Memory B cell (primary cell): ENCODE results near the gene RGMA.
A peak's percentile ranks its signal among the peaks of the same experiment; 100 is the strongest.

Source experiments
- ATAC-seq: fragments of 150-1000 bp; cut with Tn5 transposase; 2 replicates; pipeline ENCODE4 v1.10.0; 2021; ENCODE audit warnings: low read depth, mild to moderate bottlenecking, moderate library complexity
- DNase-seq, 2 donors: peaks; one replicate each; pipeline ENCODE4 v3.0.0; 2022; ENCODE audit warnings: low spot score in 2 of 2
- H3K27ac Mint-ChIP-seq: one replicate; pipeline ENCODE4 v1.8.0; 2022; ENCODE audit warnings: mild to moderate bottlenecking, moderate library complexity, mixed read lengths
- H3K27me3 Mint-ChIP-seq: one replicate; pipeline ENCODE4 v1.8.0; 2022; ENCODE audit warnings: mixed read lengths
- H3K36me3 Mint-ChIP-seq: one replicate; pipeline ENCODE4 v1.8.0; 2022; ENCODE audit warnings: mild to moderate bottlenecking, mixed read lengths
- H3K4me1 Mint-ChIP-seq: one replicate; pipeline ENCODE4 v1.8.0; 2022; ENCODE audit warnings: mixed read lengths
- H3K4me3 Mint-ChIP-seq: one replicate; pipeline ENCODE4 v1.8.0; 2022; ENCODE audit warnings: mild to moderate bottlenecking, moderate library complexity, mixed read lengths
- H3K9me3 Mint-ChIP-seq: one replicate; pipeline ENCODE4 v1.8.0; 2022; ENCODE audit warnings: mixed read lengths

Gene RGMA

DNA sequence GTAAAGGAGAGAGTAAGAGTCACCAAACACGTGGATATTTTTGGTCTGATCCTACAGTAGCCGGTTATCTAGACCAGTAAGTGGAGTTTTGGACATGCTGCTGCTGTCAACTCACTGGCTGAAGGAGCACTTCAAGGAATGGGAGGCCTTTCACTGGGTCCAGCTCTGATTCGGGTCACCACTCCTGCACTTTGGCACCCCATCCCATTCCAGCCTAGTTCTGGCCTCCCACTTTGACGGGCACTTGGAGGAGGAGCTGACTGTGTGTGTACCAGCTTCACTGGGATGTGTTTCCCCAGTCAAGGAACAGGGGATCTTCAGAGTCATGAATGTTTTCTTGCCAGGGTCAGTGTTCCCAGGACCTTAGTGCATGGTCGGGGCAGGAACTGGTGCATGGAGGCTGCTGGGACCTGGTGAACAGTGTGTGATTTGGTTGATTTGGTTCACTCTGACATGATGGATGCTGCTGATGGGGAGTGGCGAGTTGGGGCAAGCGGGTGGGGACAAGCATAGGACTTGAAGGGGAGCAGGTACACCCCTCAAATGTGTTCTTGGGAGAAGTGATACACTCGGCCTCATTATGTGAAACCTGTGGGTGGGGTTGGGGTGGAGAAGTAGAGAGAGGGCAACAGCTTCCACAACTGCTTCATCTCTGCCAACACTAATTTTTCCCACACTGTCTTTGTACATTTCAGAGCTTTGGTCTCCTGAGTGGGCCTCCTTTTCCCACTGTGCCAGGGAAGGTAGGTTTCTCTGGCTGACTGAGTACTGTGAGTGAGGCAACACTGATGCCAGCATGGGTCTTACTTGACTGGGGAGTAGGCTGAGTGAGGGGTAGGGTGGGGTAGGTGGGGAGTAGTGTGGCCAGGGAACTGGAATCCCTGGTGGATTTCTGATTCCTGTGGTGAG is 64.0 kb downstream of the RGMA start:
- Mint-ChIP-seq H3K36me3 (peaks cover 42% of the 10 kb centered on the region), H3K4me3 (no peak overlapping the region), H3K27me3 (no peaks in the 10 kb centered on the region), H3K27ac (peak overlapping the region; percentile 80), H3K4me1 (peaks cover 17% of the 10 kb centered on the region), H3K9me3 (no peaks in the 10 kb centered on the region)
- DNase-seq (no peak), ATAC-seq (no peak)

DNA sequence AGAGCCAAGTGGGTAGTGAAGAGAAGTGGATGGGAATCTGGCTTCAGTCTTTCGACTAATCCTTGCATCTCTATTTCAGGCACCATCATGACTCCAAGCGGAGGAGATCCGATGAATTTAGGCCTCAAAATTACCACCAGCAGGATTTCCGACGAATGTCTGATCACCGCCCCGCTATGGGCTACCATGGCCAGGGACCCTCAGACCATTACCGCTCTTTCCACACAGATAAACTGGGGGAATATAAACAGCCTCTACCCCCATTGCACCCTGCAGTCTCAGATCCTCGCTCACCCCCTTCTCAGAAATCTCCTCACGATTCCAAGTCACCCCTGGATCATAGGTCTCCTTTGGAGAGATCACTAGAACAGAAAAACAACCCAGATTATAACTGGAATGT is 64.7 kb downstream of the RGMA start:
- DNase-seq (no peak), ATAC-seq (no peak)
- Mint-ChIP-seq H3K27ac (peak overlapping the region; percentile 80), H3K4me1 (peaks cover 16% of the 10 kb centered on the region), H3K36me3 (peaks cover 45% of the 10 kb centered on the region), H3K4me3 (no peak overlapping the region), H3K9me3 (no peaks in the 10 kb centered on the region), H3K27me3 (no peaks in the 10 kb centered on the region)

GRCh38 chr15:93020976-93021772 is 67.8 kb downstream of the RGMA start:
- ATAC-seq (no peak), DNase-seq (no peak)
- H3K27me3 Mint-ChIP-seq: no peaks in the 10 kb centered on the region
- H3K36me3 Mint-ChIP-seq: peaks cover 58% of the 10 kb centered on the region
- peaks cover 15% of the 10 kb centered on the region for H3K4me1 Mint-ChIP-seq
- H3K27ac Mint-ChIP-seq: peak overlapping the region; percentile 2
- no peak overlapping the region for H3K4me3 Mint-ChIP-seq
- H3K9me3 Mint-ChIP-seq: no peaks in the 10 kb centered on the region

DNA sequence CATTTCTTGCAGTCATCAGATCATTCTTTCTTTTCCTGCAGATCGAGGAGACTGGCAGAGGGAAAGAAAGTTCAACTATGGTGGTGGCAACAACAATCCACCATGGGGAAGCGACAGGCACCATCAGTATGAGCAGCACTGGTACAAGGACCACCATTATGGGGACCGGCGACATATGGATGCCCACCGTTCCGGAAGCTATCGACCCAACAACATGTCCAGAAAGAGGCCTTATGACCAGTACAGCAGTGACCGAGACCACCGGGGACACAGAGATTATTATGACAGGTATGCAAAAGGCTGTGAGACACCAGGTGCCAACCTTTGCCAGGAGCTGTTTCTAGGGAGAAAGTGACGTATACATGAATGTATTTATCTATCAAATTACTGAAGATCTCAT is 69.0 kb downstream of the RGMA start:
- ATAC-seq: no peak
- Mint-ChIP-seq H3K4me1 (peaks cover 8% of the 10 kb centered on the region), H3K4me3 (no peak overlapping the region), H3K27ac (no peak overlapping the region), H3K36me3 (peaks cover 68% of the 10 kb centered on the region), H3K27me3 (no peaks in the 10 kb centered on the region), H3K9me3 (no peaks in the 10 kb centered on the region)
- DNase-seq: no peak

DNA sequence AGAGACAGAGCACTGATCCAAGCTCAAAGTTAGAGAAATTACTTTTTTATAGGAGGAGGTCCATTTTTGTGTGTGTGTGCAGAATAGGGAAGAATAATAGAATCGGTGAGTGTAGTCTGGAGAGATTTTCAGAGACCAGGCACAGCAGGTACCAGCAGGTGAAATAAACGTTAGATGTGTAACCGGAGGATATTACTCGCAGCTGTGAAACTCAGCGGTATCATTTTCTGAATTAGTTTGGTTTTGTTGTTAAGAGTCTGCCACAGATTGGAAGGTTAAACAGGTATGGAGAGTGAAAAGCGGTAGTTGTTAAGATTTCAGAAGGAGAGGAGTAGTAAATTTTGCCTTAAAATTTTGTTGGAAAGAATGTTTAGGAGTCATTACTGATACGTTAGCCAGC is 69.9 kb downstream of the RGMA start:
- Mint-ChIP-seq H3K4me3 (no peak overlapping the region), H3K4me1 (peaks cover 4% of the 10 kb centered on the region), H3K9me3 (no peaks in the 10 kb centered on the region), H3K27me3 (no peaks in the 10 kb centered on the region), H3K36me3 (peaks cover 66% of the 10 kb centered on the region), H3K27ac (peak overlapping the region; percentile 39)
- DNase-seq: no peak
- no peak for ATAC-seq

- peaks cover 66% of the 10 kb centered on the region for H3K36me3 Mint-ChIP-seq
Observed at GRCh38 chr15:93018574-93018973, 70.4 kb downstream of the RGMA start.

DNA sequence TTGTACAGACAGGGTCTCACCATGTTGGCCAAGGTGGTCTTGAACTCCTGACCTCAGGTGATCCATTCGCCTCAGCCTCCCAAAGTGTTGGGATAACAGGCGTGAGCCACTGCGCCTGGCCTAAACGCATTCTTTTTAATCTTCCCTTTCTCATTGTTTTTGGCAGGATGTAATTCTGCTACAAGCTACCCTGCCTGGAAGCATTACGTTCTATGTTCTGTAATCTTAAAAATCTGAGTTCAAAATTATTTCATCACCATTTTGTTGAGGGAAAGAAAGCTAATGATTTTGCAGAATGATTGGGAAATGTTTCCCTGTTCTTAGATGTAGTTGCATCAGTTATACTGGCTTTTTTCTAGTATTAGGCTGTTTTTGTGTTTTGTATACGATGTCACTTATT is 71.5 kb downstream of the RGMA start:
- Mint-ChIP-seq H3K36me3 (peaks cover 66% of the 10 kb centered on the region), H3K27ac (no peak overlapping the region), H3K4me1 (no peaks in the 10 kb centered on the region), H3K27me3 (no peaks in the 10 kb centered on the region), H3K4me3 (no peak overlapping the region), H3K9me3 (no peaks in the 10 kb centered on the region)
- DNase-seq (no peak), ATAC-seq (no peak)

More at GRCh38 chr15:93018574-93018973, 70.4 kb downstream of the RGMA start:
- Mint-ChIP-seq H3K27me3 (no peaks in the 10 kb centered on the region), H3K9me3 (no peaks in the 10 kb centered on the region), H3K4me1 (peaks cover 4% of the 10 kb centered on the region), H3K4me3 (no peak overlapping the region), H3K27ac (peak overlapping the region; percentile 39)
- no peak for DNase-seq
- no peak for ATAC-seq

- no peaks in the 10 kb centered on the region for H3K27me3 Mint-ChIP-seq
- DNase-seq (no peak), ATAC-seq (no peak)
- no peaks in the 10 kb centered on the region for H3K9me3 Mint-ChIP-seq
- peaks cover 50% of the 10 kb centered on the region for H3K36me3 Mint-ChIP-seq
- H3K27ac Mint-ChIP-seq: peak overlapping the region; percentile 47
- H3K4me1 Mint-ChIP-seq: peaks cover 2% of the 10 kb centered on the region
- H3K4me3 Mint-ChIP-seq: no peak overlapping the region
Observed at GRCh38 chr15:93012786-93013185, 76.2 kb downstream of the RGMA start.

DNA sequence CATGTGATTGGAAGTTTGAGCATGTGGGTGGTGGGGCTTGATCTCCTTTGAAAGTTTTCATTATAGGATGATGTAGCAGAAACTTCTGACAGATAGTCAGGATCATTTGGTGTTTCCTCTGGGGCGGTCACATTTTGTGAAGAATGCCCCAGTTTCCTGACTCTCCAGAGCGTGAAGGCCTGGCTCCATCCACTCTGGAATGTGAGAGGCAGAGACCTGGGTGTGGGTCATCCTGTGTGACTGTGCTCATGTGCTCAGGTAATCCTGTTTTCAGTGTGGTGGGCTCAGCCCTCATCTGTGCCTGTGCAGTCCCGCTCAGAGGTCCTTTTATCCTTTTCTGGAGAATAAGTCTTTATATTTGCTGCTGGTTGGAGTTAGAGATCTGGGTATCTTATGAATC is 81.0 kb downstream of the RGMA start:
- Mint-ChIP-seq H3K9me3 (no peaks in the 10 kb centered on the region), H3K4me1 (peaks cover 2% of the 10 kb centered on the region), H3K27ac (peak overlapping the region; percentile 5), H3K4me3 (no peak overlapping the region), H3K27me3 (no peaks in the 10 kb centered on the region), H3K36me3 (peaks cover 44% of the 10 kb centered on the region)
- no peak for ATAC-seq
- DNase-seq: no peak

DNA sequence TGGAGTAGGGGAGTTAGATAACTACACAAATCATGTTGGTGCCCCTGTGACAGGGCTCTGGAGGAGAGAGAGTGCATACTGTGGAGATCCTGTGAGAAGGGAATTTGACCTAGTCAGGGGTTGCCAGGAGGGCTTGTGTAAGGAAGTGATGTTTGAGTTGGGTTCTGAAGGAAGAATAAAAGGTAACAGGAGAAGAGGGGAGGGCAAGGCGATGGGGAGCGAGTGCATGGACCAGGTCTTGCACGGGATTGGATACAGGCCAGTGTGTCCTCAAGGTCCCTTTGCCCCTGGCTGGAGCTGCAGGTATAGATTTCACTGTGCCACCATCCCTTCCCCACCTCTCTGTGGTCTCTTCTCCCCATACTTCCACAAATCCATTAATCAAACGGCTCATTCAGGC is 83.9 kb downstream of the RGMA start:
- H3K9me3 Mint-ChIP-seq: no peaks in the 10 kb centered on the region
- H3K27ac Mint-ChIP-seq: peak overlapping the region; percentile 17
- H3K4me3 Mint-ChIP-seq: no peak overlapping the region
- DNase-seq: no peak
- H3K36me3 Mint-ChIP-seq: peaks cover 52% of the 10 kb centered on the region
- no peak for ATAC-seq
- H3K27me3 Mint-ChIP-seq: no peaks in the 10 kb centered on the region
- H3K4me1 Mint-ChIP-seq: no peaks in the 10 kb centered on the region

DNA sequence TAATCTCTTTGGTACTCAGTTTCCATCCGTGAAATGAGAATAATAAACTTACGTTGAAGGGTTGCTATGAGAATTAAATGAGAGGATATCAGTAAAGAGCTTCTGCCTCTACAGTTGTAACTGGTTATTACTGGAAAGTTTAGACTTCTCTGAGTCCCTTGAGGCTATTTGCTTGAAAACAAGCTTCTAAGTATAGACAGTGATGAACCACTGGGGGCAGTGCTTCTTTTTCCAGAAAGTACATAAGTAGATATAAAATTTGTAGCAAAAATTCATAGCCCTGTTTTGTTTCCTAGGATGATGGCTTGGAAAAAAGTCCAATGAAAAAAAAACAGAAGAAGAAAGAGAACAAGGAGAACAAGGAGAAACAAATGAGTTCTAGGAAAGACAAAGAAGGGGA is 87.1 kb downstream of the RGMA start:
- Mint-ChIP-seq H3K36me3 (peaks cover 60% of the 10 kb centered on the region), H3K27ac (peak overlapping the region; percentile 69)

GRCh38 chr15:93001156-93001555 is 87.9 kb downstream of the RGMA start:
- H3K36me3 Mint-ChIP-seq: peaks cover 60% of the 10 kb centered on the region
- DNase-seq: no peak
- H3K27ac Mint-ChIP-seq: peak overlapping the region; percentile 45
- no peaks in the 10 kb centered on the region for H3K9me3 Mint-ChIP-seq
- H3K4me3 Mint-ChIP-seq: no peak overlapping the region
- no peaks in the 10 kb centered on the region for H3K4me1 Mint-ChIP-seq
- no peak for ATAC-seq
- H3K27me3 Mint-ChIP-seq: no peaks in the 10 kb centered on the region

More for the DNA sequence above, 87.1 kb downstream of the RGMA start:
- no peaks in the 10 kb centered on the region for H3K27me3 Mint-ChIP-seq
- DNase-seq (no peak), ATAC-seq (no peak)
- H3K9me3 Mint-ChIP-seq: no peaks in the 10 kb centered on the region
- no peaks in the 10 kb centered on the region for H3K4me1 Mint-ChIP-seq
- H3K4me3 Mint-ChIP-seq: no peak overlapping the region

DNA sequence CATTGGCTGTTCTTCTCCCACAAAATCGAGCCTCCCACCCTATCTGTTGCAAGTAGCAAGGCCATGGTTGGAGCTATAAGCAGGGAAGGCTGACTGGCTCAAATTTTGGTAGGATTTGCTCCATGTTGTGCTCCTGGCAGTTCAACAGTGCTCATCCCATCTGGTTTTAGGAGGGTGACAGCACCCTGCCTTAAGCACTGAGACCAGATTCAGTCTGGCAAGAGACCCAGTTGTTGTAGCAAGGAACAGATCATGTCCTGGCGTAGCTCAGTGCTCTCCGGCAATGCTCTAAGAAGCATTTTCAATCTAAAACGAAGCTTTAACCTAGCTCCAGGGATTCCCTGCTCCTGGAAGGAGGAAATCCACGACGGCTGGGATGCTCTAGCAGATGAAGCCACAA is 91.2 kb downstream of the RGMA start:
- H3K4me3 Mint-ChIP-seq: no peak overlapping the region
- no peaks in the 10 kb centered on the region for H3K27me3 Mint-ChIP-seq
- H3K4me1 Mint-ChIP-seq: no peaks in the 10 kb centered on the region
- DNase-seq (no peak), ATAC-seq (no peak)
- H3K36me3 Mint-ChIP-seq: peaks cover 56% of the 10 kb centered on the region
- no peak overlapping the region for H3K27ac Mint-ChIP-seq
- H3K9me3 Mint-ChIP-seq: no peaks in the 10 kb centered on the region

DNA sequence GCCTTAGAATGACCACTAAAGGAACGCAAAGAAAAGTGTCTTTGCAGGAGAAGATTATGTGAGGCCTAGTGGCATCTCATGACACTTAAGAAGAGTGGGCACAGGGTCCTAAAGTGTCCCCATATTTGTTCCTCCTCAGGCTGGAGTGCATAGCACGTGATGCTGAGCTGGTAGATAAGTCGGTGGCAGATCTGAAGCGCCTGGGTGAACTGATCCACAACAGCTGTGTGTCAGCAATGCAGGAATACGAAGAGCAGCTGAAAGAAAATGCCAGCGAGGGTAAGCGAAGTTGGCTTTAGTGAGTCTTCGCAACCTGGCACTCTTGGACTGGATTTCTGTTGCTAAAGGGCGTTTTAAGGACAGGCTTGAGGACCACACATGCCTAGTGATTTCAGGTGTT is 96.3 kb downstream of the RGMA start:
- ATAC-seq: no peak
- Mint-ChIP-seq H3K9me3 (no peaks in the 10 kb centered on the region), H3K27me3 (no peaks in the 10 kb centered on the region), H3K36me3 (peaks cover 47% of the 10 kb centered on the region), H3K4me3 (no peak overlapping the region), H3K27ac (no peak overlapping the region), H3K4me1 (peaks cover 3% of the 10 kb centered on the region)
- DNase-seq: no peak
